ENCODE measurements around the gene FUT9.
"Not testable (repeated sequence)": the region's sequence is repeated elsewhere in the genome, so short reads cannot be mapped to it uniquely, and the experiment has no call there.

The FUT9 gene

GRCh38 chr6:96186516-96187195 is 170.9 kb downstream of the FUT9 start:
- no peak for DNase-seq

- no peak for DNase-seq
Measured at GRCh38 chr6:96194675-96195074, 178.9 kb downstream of the FUT9 start.

GRCh38 chr6:96195272-96195671 is 179.5 kb downstream of the FUT9 start:
- no peak for DNase-seq

DNA sequence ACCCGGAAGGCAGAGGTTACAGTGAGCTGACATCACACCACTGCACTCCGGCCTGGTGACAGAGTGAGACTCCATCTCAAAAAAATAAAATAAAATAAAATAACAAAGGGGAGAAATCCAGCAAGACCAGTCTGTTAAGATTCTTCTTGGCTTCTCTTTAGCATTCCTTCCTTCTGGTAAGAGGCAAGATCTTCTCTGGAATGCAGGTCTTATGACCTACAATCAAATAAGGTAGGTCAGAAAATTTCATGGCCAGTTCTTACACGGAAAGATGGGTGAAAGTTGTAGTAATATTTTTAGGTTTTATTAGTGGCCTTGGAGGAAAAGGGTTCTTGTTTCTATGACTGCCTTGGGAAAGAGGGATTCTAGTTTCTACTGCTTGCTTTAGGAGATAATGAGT is 180.9 kb downstream of the FUT9 start:
- no peak for DNase-seq

- DNase-seq = no peak
Measured at GRCh38 chr6:96197241-96197640, 181.5 kb downstream of the FUT9 start.

GRCh38 chr6:96202571-96202970 is 186.8 kb downstream of the FUT9 start:
- DNase-seq = no peak

- DNase-seq = no peak
Measured at GRCh38 chr6:96211341-96211740, 195.6 kb downstream of the FUT9 start.

DNA sequence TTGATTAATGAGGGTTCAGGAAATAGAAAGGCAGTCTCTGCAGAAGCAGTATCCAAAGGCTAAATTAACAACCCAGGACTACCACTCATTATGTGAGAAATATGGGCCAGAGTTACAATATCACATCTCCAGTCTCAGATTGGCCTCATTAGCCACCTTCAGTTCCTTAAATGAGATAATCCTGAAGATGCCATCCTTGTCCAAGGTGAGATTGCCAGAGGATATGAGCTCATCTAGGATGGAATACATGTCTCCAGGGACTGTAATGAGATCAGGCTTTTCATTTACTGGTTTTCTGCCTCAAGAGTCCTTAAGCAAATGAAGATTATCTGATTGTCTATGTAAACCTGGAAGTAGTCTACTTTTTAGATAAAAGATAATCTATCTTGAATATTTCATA is 196.3 kb downstream of the FUT9 start:
- no peak for DNase-seq

- no peak for DNase-seq
Measured at GRCh38 chr6:96213784-96214183, 198.0 kb downstream of the FUT9 start.

- DNase-seq = no peak
Measured at GRCh38 chr6:96223695-96224094, 207.9 kb downstream of the FUT9 start.

DNA sequence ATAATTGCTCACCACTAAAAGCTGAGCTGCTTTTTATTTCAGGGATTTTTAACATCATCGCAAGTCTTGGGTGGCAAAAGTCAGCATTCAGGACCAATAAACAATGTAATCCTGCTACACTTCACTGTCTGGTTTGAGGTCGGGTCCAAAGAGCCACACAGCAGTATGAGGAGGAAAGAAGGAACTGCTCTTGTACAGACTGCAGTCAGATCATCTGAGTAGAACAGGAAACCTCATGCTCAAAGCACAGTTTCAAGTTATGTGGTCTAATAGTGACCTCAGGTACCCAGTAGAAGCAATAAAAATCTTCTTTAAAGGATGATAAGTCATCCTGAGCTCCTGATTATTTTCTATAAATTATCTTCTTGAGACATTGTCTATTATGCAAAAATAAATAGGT is 211.4 kb downstream of the FUT9 start:
- no peak for DNase-seq

DNA sequence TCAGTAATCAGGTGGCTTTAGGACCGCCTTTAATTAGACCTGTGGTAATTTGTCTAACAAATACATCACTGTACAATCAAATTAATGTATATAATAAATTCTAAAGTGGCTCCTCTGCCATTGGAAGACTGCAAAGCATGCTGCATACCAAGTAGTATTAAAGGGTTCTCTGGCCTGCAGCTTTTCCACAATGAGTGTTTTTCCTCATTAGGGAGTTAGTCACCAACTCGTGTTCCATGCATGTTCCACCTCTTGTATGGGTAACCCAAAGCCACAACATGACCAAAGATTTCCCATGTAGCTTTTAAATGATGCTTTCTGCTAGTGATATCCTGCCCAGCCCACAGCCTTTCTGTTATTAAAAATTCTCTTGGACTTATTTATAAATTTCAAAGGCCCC is 218.7 kb downstream of the FUT9 start:
- no peak for DNase-seq

- DNase-seq = no peak
Measured at GRCh38 chr6:96235927-96236326, 220.2 kb downstream of the FUT9 start.

DNA sequence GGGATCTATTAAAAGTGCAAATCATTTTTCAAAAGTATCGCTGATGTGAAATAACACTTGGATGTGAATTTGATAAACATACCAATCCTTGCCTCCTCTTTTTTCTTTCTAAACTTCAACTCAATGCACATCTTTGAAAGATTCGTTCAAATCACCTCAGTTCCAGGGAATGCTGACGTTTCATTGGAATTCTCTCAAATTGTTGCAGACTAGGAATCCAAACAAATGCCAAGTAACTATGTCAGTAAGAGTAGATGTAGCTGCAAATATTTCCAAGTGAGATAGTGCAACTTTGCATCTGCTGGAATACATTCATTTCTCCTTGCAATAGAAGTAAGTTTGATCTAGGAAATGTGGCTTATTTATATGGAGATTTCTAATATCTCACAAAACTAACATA is 220.7 kb downstream of the FUT9 start:
- no peak for DNase-seq

- DNase-seq = no peak
Measured at GRCh38 chr6:96237638-96238347, 222.0 kb downstream of the FUT9 start.

- no peak for DNase-seq
Measured at GRCh38 chr6:96246563-96246962, 230.8 kb downstream of the FUT9 start.

GRCh38 chr6:96249755-96250154 is 234.0 kb downstream of the FUT9 start:
- no peak for DNase-seq

DNA sequence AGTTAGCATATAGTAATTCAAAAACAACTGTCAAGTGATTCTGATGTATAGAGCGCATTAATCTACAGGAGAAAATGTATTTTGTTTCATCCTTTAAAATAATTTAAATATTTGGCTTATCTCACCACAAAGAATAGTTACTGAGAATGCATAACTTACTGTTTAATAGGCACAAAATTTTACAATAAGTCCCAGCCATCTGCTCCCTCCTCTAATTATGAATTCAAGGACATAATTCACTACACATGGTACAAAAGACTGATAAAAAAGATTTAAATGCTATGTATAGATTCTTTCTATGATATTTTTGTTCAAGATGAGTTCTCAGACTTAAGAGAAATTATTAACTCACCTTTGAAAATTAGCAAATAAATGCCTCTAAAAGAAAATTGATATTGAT is 242.0 kb downstream of the FUT9 start:
- no peak for DNase-seq

GRCh38 chr6:96260787-96261430 is 245.1 kb downstream of the FUT9 start:
- DNase-seq = not testable (repeated sequence)

Measured in NCI-H1930 (cell line).